Stimulated activated CD4-positive, alpha-beta T cell treated with anti-CD3 and anti-CD28 coated beads, Interleukin-2, amount 100 ng/mL, for 4 hours (primary cell): ENCODE results near the gene HDGF.

ENCODE experiments used
- DNase-seq: peaks from one replicate; pipeline ENCODE4 v3.0.0-alpha.2; 2020; ENCODE audit warnings: low read depth

Gene HDGF

DNA sequence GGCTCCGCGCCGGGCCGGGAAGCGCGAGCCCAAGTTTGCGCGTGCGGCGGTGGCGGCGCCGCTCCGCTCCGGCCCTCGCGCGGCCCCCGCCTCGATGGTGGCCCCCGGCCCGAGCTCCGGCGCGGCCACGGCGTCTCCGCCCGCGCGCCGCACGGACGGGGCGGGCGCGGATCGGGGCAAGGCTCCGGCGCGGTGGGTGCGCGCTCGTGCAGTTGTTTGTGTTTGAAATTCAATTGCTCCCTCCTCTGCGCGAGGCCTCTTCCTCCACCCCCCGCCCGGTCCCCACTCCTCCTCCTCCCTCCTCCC lies at the start of gene HDGF:
Gene HDGF (minus strand): TSS at position 225 of the 306 bp plus-strand sequence. CDS start 246 bp downstream, outside the sequence.
- DNase-seq: no peak

DNA sequence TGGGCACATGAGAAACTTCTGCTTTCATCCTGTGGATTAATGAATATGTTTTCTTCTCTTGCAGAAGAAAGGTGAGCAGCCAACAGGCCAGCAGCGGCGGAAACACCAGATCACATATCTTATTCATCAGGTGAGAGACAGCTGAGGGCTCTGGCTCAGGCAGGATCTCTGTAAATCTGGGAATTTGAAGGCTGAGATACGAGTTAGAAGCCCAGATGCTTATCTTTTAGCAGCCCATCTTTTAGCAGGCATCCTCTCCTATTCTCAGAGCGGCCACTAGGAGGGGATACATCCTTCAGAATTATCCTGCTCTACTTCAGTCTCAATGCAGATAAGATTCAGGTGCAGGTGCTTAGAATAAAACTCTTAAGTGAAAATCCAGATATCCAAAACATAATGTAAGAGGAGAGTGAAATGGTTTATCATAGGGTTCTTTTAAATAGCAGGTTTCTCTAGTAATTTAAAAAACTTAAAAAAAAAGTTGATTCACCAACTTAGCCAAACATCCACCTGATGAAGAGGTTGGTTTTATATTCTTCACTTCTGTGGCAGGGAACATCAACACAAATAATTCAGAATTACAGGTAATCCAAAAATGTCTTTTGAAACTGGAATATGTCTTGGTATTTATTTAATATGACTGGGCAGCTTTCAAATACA lies 45.9 kb upstream of the HDGF start:
- peak; percentile 48 for DNase-seq

- no peak for DNase-seq
Measured at GRCh38 chr1:156796340-156797097, 45.0 kb upstream of the HDGF start.

- no peak for DNase-seq
Measured at GRCh38 chr1:156795787-156796186, 44.3 kb upstream of the HDGF start.

DNA sequence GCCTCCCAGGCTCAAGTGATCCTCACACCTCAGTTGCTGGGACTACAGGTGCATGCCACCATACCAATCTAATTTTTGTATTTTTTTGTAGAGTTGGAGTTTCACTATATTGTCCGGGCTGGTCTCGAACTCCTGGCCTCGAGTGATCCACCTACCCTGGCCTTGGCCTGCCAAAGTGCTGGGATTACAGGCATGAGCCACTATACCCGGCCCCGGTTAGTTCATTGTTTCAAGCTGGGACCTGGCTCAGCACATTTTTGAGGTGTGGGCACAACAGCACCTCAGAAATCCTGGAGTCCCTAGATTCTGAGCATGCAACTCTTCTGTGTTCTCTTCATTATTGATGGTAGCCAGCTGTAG lies 43.9 kb upstream of the HDGF start:
- no peak for DNase-seq

DNA sequence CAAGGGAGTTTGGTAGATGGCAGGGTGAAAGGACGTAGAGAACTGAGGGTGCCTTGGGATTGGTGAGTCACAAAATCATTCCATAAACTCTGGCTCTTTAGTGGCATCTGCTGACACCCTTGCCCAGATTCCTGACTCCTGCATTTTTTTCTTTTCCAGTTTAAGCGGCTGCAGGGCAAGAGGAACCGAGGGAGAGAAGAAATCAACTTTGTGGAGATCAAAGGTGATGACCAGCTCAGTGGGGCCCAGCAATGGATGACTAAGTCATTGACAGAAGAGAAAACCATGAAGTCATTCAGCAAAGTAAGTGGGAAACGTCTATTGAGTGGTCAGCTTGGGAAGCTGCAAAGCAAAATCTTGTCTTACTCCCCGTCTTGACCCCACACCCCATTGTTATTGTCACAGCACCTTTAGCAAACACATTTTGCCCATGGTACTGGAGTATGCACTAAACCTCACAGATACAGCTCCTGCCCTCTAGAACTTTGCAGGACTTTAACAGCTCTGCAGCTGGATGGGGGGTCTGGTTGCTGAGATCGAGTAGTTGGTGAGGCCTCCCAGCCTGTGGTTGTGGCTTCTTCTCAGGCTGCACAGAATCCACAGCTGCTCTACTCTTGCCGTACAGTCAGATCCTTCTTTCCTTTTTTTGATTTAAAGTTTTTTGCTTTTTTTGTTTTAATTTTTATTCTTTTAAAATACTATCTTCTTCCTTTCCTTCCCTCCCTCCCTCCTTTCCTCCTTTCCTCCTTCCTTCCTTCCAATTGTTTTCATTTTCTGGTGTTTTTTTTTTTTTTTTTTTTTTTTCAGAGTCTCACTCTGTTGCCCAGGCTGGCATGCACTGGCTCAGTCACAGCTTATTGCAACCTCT lies 43.3 kb upstream of the HDGF start:
- no peak for DNase-seq

DNA sequence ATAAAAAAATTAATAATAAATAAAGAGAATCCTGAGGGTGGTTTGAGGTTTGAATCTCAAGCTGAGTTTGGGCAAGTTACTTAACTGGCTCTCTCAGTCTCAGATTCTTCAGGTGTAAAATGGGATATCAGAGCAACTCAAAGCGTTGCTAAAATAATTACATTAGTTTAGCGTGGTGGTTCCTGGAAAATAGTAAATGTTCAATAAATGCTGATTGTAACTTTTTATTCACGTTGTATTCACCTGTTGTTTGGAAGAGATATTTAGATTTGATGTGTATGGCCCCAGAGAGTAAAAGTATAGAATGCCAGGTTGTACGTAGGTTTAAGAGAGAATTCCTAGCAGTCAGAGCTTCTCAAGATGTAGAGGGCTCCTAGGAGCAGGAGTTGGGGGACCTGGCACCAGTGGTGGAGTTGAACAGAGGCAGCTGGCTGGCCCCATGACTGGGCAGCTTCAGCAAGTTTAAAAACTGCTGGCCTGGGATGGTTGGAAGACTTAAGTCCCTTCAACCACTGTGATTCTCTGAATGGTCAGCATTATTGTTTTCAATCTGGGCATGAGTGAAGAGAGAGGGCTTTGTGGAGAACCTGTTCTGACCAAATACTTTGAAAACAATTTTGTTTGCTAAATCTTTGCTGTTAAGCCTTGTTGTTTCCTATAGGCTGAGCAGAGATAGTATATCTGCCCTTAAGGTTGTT lies 38.3 kb upstream of the HDGF start:
- no peak for DNase-seq

- DNase-seq: no peak
Measured at GRCh38 chr1:156788136-156788535, 36.7 kb upstream of the HDGF start.

GRCh38 chr1:156786640-156787039 lies 35.2 kb upstream of the HDGF start:
- DNase-seq: no peak

GRCh38 chr1:156785458-156785857 lies 34.0 kb upstream of the HDGF start:
- no peak for DNase-seq

- no peak for DNase-seq
Measured at GRCh38 chr1:156781585-156782186, 30.2 kb upstream of the HDGF start.

- no peak for DNase-seq
Measured at GRCh38 chr1:156777573-156777972, 26.1 kb upstream of the HDGF start.

DNA sequence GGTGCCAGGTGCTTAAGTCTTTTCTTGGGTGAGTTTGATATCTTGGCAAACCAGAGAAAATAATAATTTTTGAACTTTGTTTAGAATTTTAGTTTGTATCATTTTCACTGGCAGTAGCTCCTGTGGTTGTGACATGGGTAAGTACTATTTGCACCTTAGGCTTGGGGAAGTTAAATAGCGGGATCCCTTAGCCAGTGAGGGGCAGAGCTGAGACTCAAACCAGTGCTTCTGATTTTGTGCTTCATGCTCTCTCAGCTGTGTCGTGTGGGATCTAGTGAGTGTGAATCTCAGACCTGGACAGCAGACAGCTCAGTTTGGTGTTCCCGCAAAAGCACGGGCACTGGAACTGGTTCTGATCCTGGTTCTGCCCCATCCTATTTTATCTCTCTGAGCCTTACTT lies 25.5 kb upstream of the HDGF start:
- DNase-seq: no peak

DNA sequence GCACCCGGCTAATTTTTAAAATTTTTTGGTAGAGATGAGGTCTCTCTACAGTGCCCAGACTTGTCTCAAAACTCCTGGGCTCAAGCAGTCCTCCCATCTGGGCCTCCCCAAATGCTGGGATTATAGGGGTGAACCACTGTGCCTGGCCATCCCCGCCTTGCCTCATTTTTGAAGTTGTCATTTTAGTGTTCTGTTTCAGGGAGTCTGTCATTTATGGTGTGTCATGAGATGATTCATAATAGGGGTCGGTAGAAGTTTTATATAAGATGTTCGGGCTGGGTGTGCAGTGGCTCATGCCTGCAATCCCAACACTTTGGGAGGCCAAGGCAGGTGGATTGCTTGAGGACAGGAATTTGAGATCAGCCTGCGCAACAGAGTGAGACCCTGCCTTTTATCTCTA lies 24.3 kb upstream of the HDGF start:
- no peak for DNase-seq

DNA sequence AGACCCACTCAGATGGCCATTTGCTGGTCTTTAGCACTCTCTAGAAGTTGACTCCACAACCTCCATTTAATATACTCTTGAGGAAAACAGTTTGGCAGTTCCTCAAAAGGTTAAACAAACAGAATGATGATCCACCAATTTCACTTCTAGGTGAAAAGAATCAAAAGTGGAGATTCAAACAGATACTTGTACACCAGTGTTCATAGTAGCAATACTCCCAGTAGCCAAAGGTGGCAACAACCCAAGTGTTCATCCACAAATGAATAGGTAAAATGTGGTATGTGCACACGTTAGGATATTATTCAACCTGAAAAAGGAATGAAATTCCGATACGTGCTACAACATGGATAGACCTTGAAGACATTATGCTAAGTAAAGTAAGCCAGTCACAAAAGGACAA lies 22.1 kb upstream of the HDGF start:
- no peak for DNase-seq

DNA sequence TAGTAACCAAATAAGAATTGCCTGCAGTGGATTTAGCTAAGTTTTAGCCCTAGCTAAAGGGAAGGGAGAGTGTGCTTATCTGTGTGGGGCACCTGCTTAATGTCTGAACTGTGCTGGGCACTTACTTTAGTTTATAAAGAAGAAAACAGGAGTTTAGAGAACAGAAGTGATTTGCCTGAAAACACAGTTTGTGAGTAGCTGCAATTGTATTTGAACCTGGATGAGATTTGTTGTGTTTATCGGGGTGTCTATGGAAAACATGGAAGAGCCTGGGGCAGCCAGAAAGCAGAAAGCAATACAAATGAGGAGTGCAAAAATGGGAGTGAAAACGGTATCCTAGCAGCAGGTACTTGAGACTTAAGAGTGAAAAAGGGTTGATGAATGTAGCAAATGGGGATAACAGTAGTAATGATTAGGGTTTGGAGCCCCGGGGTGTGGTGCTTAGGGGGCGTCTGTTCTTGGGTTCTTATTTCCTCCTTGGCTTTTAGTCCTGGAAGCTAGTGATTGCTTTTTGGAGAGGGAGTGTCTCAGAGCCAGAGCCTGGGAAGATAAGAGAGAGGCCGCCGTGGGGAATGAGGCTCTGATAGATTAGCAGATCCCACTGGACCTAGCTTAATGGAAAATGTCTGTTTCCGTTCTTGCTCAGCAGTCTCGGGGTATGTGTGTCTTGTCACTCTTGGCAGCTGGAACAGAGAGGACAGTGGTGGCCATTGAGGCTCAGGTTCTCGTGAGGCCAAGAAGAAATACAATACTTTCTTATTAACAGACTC lies 21.4 kb upstream of the HDGF start:
- no peak for DNase-seq

DNA sequence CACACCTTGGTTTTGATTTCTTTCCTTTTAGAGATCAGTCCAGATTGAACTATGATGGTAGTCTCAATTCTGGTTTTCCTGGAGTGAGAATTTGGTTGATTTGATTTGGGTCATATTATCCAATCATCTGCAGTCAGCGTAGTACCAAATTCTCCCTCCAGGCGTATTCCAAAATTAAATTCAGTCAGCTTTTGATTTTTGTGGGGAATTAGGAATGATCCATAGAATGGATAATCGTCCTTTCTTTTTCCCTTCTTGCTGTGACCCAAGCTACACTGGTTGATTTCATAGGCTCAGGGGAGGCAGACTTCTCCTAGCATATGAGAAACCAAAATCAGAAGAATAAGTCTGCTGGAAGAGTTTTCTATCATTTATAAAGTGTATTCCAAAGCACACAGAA lies 20.7 kb upstream of the HDGF start:
- no peak for DNase-seq

- DNase-seq: no peak
Measured at GRCh38 chr1:156768610-156769295, 17.3 kb upstream of the HDGF start.

GRCh38 chr1:156767879-156768604 lies 16.6 kb upstream of the HDGF start:
- DNase-seq: no peak
